PFSK-1 (cell line): ENCODE measurements around the gene C1QTNF1.

ENCODE experiments used
- POLR2AphosphoS5 ChIP-seq: IDR thresholded peaks from 2 replicates; pipeline ENCODE4 v1.6.1; 2012; ENCODE audit warnings: low read depth, mild to moderate bottlenecking, control low read depth, low read length, moderate library complexity
- SIN3A ChIP-seq: IDR thresholded peaks from 2 replicates; pipeline ENCODE4 v1.6.1; 2012; ENCODE audit warnings: mild to moderate bottlenecking, low read length, moderate library complexity, borderline replicate concordance; ENCODE audit not compliant: insufficient read depth
- TAF1 ChIP-seq: IDR thresholded peaks from 2 replicates; pipeline ENCODE4 v1.6.1; 2012; ENCODE audit warnings: low read length, control low read depth, borderline replicate concordance; ENCODE audit not compliant: insufficient read depth
- TF ChIP-seq, protein P1 (sequence below), 2 experiments: IDR thresholded peaks; 2 replicates each; pipeline versions ENCODE4 v1.6.1 to v1.8.0; 2011 to 2012; ENCODE audit warnings: low read depth in 2 of 2, low read length in 2 of 2, control low read depth in 1 of 2, inconsistent platforms in 1 of 2, mild to moderate bottlenecking in 1 of 2, moderate library complexity in 1 of 2; ENCODE audit not compliant: insufficient read depth in 1 of 2

DNA sequence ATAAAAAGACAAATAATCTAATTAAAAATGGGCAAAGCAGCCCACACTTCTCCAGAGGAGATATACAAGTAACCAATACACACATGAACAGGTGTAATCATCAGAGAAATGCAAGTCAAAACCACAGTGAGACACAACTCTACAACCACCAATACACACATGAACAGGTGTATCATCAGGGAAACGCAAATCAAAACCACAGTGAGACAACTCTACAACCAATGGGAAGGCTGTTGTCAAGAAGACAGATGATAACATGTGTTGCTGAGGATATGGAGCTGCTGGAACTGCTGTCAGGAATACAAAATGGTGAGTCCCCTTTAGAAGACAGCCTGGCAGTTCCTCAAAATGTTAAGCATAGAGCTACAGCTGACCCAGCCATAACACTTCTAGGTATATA lies 28.2 kb downstream of the C1QTNF1 start:
- TF ChIP-seq TAF1 (no peak), POLR2AphosphoS5 (no peak), SIN3A (no peak)
- TF ChIP-seq, protein P1, sequence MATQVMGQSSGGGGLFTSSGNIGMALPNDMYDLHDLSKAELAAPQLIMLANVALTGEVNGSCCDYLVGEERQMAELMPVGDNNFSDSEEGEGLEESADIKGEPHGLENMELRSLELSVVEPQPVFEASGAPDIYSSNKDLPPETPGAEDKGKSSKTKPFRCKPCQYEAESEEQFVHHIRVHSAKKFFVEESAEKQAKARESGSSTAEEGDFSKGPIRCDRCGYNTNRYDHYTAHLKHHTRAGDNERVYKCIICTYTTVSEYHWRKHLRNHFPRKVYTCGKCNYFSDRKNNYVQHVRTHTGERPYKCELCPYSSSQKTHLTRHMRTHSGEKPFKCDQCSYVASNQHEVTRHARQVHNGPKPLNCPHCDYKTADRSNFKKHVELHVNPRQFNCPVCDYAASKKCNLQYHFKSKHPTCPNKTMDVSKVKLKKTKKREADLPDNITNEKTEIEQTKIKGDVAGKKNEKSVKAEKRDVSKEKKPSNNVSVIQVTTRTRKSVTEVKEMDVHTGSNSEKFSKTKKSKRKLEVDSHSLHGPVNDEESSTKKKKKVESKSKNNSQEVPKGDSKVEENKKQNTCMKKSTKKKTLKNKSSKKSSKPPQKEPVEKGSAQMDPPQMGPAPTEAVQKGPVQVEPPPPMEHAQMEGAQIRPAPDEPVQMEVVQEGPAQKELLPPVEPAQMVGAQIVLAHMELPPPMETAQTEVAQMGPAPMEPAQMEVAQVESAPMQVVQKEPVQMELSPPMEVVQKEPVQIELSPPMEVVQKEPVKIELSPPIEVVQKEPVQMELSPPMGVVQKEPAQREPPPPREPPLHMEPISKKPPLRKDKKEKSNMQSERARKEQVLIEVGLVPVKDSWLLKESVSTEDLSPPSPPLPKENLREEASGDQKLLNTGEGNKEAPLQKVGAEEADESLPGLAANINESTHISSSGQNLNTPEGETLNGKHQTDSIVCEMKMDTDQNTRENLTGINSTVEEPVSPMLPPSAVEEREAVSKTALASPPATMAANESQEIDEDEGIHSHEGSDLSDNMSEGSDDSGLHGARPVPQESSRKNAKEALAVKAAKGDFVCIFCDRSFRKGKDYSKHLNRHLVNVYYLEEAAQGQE (IDR thresholded peaks at IDR 0.05; ENCODE audit: insufficient read depth in 1 of 2, low read depth in 2 of 2, low read length in 2 of 2) = no peak
